Measurements from ENCODE around the gene RAD50.

Gene RAD50

DNA sequence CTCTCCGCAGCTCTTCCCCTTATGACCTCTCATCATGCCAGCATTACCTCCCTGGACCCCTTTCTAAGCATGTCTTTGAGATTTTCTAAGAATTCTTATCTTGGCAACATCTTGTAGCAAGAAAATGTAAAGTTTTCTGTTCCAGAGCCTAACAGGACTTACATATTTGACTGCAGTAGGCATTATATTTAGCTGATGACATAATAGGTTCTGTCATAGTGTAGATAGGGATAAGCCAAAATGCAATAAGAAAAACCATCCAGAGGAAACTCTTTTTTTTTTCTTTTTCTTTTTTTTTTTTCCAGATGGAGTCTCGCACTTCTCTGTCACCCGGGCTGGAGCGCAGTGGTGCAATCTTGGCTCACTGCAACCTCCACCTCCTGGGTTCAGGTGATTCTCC lies 80.5 kb downstream of the RAD50 start:
- DNase-seq: no peak

DNA sequence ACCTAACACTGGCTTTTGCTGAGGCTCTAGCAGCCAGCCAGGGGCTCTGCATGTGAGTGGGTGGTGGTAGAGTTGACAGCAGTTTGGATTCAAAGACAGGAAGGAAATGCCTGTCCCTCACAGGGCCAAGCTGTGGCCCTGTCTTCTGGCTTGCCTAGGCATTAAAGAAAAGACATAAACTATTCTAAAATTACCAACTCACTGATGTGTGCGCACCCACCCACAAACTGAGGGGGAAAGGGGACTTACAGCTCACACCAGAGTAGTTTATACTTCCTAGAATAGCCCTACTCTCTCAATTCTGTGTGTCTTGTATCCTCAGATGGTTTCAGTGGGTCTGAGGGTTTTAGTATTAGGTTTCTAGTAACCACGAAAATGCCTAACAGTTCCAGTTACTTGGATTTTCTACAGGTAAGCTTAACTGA lies 82.9 kb downstream of the RAD50 start:
- DNase-seq: no peak

DNA sequence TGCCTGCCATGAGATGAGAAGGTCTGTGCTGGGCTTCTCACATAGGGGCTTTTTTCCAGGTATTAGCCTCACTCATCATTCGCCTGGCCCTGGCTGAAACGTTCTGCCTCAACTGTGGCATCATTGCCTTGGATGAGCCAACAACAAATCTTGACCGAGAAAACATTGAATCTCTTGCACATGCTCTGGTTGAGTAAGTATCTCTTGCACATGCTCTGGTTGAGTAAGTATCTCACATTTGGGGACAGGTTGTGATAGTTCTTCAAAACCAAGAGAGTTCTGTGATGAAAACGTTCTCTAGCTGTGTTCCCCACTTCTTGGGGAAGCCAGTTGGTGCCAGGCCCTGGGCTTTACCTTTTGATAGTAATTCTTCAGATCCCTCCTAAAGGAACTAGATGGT lies 83.8 kb downstream of the RAD50 start:
- DNase-seq: no peak

DNA sequence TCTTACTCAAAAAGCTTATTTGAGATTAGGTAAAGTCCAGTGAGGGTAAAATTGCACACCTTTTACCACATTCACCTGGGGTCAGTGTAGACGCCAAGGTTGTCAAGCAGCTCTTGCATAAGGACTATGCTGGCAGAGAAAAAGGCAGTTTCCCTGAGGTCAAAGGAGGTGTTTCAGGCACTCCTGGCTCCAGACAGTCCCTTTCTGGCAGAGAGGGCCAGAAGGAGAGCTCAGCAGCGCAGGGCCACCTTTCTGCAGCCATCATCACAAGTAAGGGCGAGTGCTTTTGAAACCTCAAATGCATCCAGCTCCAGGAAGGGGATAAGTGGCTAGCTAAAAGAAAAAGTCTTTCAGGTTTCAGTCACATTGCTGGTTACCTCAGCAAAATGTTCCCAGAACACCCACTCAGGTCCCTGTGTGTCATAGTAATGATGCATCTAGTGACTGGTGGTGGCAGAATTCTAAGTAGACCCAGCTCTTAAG lies 84.5 kb downstream of the RAD50 start:
- DNase-seq: no peak

DNA sequence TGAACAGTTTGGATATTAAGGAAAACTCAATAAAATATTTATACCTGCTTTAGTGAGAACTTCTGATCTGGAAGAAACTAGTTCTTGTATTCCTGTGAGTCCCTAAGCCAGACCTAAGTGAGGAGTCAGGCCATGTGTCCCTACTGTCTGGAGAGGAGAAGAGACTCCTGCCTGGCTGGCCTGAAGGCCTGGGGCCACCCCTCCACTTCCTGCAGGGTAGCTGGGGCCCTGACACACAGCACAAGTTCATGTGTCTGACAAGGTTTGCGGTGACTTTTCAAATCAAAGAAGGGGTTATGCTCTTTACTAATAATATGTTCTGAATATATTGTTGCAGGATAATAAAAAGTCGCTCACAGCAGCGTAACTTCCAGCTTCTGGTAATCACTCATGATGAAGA lies 85.1 kb downstream of the RAD50 start:
- DNase-seq: no peak

DNA sequence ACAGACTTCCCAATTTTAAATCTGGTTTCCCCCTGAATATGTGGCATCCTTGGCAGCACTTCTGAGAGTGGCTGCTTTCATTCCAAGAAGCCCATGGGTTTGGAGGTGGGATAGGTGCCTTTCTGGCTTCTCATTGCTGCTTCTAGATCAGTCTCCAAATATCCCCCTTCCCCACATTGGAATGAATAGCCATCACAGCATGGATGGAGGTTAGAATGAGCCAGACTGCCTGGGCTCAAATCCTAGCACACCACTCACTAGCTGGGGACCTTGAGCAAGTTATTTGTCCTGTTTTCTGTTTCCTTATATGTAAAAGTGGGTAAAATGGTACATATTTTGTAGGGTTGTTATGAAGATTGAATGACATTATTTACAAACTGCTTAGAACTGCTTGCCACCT lies 87.4 kb downstream of the RAD50 start:
- no peak for DNase-seq

DNA sequence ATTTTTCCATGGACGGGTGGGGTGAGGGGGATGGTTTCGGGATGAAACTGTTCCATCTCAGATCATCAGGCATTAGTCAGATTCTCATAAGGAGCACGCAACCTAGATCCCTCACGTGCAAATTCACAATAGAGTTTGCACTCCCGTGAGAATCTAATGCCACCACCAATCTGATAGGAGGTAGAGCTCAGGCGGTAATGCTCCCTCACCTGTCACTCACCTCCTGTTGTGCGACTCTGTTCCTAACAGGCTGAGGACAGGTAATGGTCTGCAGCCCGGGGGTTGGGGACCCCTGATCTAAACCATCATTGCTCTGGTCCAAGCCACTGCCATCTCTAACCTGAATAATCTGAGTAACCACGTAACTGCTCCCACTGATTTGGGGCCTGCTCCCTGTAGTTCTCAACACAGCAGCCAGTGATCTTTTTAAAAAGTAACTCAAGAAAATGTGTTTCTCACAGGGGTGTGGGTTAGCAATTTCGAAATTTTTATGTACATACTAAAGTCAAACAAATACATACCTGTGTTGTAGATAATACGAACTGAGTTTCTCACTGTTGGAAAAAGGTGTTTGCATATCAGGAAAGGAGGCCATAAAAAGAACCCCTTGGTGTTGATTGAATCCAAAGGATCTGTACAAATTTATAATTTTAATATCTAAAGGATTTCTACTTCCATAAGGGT lies 89.9 kb downstream of the RAD50 start:
- no peak for DNase-seq

DNA sequence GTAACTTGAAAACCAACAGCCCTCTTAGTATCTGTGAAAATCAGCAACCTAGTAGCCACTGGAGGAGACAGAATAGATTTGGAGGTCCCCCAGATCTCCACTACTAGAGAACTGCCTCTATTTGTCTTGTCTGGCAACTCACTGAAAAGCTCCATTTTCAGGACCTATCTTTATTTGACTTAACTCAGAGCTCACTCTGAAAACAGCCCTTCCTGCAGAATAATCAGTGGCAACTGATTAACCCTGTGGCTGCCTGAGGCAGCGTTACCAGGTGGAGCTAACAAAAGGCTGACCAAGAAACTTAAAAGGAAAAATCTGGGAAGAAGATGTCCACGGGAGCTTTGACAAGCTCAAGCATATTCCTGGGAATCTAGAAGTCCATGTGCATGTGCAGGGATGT lies 90.7 kb downstream of the RAD50 start:
- DNase-seq: no peak

DNA sequence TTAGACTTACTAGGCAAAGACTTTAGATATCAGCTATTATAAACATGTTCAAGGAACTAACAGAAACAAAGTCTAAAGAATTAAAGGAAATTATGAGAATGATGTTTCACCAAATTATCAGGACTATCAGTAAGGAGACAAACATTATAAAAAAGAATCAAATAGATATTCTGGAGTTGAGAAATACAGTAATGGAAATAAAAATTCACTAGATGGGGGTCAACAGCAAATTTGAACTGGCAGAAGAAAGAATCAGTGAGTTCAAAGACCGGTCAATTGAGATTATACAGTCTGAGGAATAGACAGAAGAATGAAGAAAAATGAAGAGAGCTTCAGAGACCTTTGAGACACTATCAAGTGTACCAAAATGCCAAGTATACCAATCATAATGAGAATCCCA lies 91.6 kb downstream of the RAD50 start:
- no peak for DNase-seq

DNA sequence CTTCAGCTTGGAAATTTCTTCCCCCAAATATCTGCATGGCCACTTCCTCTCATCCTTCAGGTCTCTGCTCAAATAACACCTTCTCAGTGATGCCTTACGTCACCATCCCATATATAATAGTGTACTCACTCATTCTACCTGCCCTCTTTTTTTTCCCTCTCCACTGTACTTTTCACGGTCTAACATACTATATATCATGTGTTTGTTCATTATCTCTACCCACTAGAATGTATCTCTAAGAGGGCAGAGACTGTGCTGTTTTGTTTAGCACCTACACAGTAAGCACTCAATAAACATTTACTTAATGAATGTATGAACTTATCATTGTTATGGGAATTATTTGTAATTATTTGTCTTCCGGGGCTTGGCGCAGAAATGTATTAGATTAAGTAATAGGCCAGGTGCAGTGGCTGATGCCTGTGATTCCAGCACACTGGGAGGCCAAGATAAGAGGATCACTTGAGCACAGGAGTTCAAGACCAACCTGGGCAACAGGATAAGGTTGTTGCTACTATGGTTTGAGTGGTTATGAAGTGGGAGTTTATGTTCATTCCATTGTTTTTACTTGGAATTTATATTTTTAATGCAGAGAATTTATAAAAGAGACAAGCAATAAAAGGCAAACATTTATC lies 95.2 kb downstream of the RAD50 start:
- no peak for DNase-seq

DNA sequence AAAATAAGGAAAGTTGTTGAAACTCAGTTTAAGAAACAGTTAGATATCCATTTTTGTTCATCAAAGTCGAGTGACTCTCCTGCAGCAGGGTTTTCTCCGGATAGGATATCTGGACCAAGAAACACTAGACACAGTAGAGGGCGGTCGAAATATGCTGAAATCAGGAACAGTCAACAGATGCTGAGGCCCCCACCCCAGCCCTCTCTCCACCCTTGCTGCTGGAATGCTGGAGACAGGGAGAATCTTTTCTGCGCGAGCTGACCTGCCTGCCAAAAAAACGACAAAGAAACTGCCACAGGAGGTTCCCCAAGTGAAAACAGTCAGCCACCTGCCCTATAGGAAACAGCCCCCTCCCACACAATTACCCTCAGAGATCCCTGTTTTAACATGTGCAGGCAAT lies 96.9 kb downstream of the RAD50 start:
- DNase-seq: no peak

DNA sequence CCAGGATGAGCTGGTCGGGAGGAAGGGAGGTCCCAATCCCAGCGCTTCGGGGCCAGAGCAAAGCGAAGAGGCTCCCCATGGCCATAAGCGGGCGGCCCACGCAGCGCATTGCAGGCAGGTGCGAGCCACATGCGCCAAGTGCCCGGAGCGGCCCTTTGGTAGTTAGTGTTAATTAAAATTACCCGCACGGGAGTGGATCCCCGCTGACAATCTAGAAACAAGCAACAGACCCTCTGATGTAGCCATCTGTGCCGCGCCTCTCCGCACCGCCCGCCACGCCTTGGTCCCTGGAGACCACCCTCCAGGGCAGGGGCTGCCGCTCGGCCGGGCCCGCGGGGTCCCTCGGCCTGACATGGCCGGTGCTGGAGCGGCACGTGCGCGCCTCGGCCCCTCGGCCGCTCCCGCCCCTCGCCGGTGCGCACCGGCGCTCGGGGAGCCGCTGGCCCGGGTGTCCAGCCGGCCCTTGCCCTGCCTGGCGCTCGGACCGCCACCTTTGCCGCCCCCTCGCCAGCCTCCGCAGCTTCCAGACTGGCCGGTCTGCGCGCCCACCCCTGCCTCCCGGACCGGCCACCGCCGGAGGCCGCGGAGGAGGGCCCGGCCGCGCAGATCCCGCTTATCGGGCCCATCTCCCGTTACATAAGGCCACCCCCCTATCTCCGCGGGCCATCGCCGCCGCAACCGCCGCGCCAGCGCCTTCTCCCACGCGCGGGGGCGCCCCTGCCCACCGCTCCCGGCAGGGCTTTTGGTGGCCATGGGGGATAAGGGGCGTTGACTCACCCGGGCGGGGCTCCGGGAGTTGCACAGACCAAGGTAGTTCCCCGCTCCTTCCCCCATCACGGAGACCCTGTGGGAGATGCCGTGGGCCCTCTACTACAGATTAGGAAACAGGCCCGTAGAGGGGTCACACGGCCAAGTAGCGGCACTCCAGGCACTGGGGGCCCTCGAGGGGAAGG lies 99.3 kb downstream of the RAD50 start:
- no peak for DNase-seq

DNA sequence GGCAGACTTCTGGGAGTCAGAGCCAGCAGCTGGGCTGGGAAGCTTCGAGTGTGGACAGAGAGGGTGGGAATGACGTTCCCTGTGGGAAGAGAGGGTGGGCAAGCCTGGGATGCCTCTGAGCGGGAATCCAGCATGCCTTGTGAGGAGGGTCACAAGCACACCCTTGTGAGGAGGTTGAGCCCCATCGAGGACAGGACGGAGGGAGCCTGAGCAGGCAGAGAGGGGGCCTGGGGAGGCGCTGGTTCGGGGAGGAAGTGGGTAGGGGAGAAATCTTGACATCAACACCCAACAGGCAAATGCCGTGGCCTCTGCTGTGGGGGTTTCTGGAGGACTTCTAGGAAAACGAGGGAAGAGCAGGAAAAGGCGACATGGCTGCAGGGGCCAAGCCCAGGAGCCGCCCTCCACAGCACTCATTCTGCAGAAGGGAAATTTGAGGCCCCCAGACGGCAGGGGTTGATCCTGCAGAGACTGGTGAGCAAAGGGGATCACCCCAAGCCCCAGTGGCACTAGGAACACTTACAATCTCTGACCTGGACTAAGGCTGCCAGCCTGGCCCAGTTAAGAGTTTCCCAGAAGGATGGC lies 100.1 kb downstream of the RAD50 start:
- DNase-seq: no peak

DNA sequence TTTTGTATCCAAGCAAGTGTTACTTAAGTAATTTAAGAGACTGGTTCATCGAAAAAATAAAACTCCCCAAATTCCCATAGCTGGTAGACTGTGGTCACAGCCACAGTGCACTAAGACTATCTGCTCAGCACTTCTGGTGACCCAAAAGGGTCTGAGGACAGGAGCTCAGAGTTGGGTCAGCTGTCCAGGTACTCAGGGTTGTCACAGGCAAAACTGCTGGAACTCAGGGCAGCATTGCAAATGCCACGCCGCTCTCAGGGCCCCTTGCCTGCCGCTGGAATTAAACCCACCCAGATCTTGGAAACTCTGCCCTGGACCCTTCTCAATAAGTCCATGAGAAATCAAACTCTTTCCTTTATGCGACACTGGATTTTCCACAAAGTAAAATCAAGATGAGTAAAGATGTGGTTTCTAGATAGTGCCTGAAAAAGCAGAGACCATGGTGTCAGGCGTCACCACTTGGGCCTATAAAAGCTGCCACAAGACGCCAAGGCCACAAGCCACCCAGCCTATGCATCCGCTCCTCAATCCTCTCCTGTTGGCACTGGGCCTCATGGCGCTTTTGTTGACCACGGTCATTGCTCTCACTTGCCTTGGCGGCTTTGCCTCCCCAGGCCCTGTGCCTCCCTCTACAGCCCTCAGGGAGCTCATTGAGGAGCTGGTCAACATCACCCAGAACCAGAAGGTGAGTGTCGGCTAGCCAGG lies 101.1 kb downstream of the RAD50 start, which contains the start of gene IL13:
TSS of gene IL13 (plus strand) at position 498 of the 705 bp plus-strand sequence. CDS start at position 512, 14 bp downstream.
- DNase-seq: no peak

DNA sequence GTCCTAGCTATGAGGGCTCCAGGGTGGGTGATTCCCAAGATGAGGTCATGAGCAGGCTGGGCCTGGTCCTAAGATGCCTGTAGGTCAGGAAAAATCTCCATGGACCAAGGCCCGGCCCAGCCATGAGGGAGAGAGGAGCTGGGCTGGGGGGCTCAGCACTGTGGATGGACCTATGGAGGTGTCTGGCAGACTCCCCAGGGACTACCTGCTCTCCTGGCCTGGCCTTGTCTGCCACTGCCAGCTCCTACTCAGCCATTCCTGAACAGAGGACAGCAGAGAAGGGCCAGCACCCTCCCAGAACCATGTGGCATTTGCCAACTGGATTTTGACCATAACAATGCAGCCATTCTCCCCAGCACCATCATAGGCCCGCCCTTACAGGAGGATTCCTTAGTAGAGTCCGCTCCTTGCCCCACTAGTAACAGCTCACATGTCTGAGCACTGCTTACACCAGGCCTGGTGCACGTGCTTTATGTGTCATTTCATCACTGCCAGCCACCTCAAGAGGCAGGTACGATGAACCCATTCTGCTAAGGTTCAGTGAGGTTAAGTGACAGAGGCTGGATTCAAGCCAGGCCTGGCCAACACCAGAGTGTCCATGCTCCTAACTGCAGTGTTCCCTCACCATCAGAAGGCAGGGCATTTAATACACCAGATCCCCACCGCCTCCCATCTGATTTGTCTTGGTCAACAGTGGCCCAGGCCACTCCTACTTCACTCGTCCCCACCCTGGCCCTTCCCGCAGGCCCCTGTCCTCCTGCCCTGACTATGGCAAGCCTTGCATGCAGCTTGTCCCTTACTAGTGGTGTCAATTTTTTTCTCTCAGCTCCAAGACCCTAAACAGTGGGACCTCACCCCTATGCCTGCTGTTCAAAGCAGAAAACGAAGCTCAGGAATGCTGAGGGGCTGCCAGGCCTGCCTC lies 101.9 kb downstream of the RAD50 start:
- DNase-seq: no peak

DNA sequence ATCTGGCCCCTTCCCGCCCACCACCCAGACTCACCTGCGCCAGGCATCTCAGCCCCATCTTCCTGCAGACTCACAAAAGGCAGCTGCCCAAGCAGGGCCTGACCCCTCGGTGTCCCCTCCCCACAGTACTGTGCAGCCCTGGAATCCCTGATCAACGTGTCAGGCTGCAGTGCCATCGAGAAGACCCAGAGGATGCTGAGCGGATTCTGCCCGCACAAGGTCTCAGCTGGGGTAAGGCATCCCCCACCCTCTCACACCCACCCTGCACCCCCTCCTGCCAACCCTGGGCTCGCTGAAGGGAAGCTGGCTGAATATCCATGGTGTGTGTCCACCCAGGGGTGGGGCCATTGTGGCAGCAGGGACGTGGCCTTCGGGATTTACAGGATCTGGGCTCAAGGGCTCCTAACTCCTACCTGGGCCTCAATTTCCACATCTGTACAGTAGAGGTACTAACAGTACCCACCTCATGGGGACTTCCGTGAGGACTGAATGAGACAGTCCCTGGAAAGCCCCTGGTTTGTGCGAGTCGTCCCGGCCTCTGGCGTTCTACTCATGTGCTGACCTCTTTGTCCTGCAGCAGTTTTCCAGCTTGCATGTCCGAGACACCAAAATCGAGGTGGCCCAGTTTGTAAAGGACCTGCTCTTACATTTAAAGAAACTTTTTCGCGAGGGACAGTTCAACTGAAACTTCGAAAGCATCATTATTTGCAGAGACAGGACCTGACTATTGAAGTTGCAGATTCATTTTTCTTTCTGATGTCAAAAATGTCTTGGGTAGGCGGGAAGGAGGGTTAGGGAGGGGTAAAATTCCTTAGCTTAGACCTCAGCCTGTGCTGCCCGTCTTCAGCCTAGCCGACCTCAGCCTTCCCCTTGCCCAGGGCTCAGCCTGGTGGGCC lies 103.1 kb downstream of the RAD50 start:
- no peak for DNase-seq

DNA sequence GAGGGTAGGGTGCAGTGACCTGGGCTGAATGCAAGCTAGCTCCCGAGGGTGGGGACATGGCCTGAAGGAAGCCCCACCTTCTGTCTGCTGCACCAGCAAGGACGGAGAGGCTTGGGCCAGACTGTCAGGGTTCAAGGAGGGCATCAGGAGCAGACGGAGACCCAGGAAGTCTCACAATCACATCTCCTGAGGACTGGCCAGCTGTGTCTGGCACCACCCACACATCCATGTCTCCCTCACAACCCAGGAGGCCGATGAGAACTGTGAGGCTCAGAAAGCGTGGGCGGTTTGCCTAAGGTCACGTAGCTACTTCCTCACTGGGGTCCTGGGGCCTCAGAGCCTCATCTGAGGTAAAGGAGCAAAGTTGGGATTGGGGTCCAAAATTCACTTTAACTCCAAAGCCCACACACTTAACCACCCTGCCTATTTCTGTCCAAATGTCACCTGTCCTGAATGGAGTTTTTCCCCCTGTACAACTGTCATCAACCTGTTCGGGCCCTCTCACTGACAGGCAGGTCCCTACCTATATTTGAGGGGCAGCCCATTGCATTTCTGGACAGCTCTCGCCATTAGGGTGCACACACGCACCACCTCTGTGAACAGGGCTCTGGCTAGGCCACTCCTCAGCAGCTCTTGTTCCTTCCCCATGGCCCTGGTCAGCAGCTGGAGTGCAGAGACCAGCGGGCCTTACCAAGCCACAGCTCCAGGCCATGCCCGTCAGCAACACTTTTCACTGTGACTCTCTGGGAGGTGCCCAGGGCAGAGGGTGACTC lies 104.6 kb downstream of the RAD50 start:
- DNase-seq: no peak

DNA sequence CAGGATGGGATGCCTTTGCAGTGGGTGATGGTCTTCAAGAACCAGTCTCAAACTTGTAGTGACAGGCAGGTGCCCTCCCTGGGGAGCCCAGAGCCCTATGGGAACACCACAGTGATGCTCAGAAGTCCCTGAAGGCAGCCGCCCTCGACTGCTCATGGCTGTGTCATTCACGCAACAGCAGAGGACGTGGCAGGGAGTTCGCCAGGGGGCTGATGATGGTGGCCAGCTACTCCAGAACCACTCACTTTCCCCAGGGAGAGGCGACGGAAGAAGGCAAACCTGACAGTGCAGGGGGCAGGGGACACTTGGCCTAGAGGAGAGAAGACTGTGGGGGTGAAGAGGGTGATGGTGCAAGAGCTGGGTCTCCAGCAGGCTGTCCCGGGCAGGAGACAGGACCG lies 105.2 kb downstream of the RAD50 start:
- no peak for DNase-seq
